Measurements from ENCODE around the gene INPP5B.
"Not testable (repeated sequence)": the region's sequence is repeated elsewhere in the genome, so short reads cannot be mapped to it uniquely, and the experiment has no call there.

Gene INPP5B

GRCh38 chr1:37946703-37947360, at the start of gene INPP5B:
Gene INPP5B (minus strand): TSS chr1:37947053. CDS start chr1:37946308, 745 bp downstream.
- peak; percentile 65 for DNase-seq

- no peak for DNase-seq
Observed at GRCh38 chr1:37995751-37996345, 49.0 kb upstream of the INPP5B start.

- no peak for DNase-seq
Observed at GRCh38 chr1:37994886-37995566, 48.2 kb upstream of the INPP5B start.

- DNase-seq: no peak
Observed at GRCh38 chr1:37989361-37989930, 42.6 kb upstream of the INPP5B start.

GRCh38 chr1:37987679-37988078, 40.8 kb upstream of the INPP5B start:
- DNase-seq: no peak

GRCh38 chr1:37983546-37983945, 36.7 kb upstream of the INPP5B start:
- DNase-seq: no peak

GRCh38 chr1:37978541-37978940, 31.7 kb upstream of the INPP5B start:
- DNase-seq: no peak

GRCh38 chr1:37975083-37975482, 28.2 kb upstream of the INPP5B start:
- DNase-seq: not testable (repeated sequence)

- no peak for DNase-seq
Observed at GRCh38 chr1:37974567-37974966, 27.7 kb upstream of the INPP5B start.

- not testable (repeated sequence) for DNase-seq
Observed at GRCh38 chr1:37973684-37974083, 26.8 kb upstream of the INPP5B start.

GRCh38 chr1:37965301-37965700, 18.4 kb upstream of the INPP5B start:
- no peak for DNase-seq

GRCh38 chr1:37964106-37964505, 17.3 kb upstream of the INPP5B start:
- DNase-seq: not testable (repeated sequence)

GRCh38 chr1:37958690-37959089, 11.8 kb upstream of the INPP5B start:
- no peak for DNase-seq

- no peak for DNase-seq
Observed at GRCh38 chr1:37955685-37956084, 8.8 kb upstream of the INPP5B start.

GRCh38 chr1:37954316-37954971, 7.6 kb upstream of the INPP5B start:
- no peak for DNase-seq

GRCh38 chr1:37952738-37953137, 5.9 kb upstream of the INPP5B start:
- DNase-seq: no peak

GRCh38 chr1:37951783-37952624, 5.2 kb upstream of the INPP5B start:
- no peak for DNase-seq

GRCh38 chr1:37951041-37951782, 4.4 kb upstream of the INPP5B start:
- no peak for DNase-seq

GRCh38 chr1:37949524-37950152, 2.8 kb upstream of the INPP5B start:
- no peak for DNase-seq

GRCh38 chr1:37948841-37949240, 2.0 kb upstream of the INPP5B start:
- DNase-seq: no peak

- no peak for DNase-seq
Observed at GRCh38 chr1:37948166-37948565, 1.3 kb upstream of the INPP5B start.
